ENCODE data around the gene NSUN7.

GRCh38 chr4:40763228-40763716, 13.5 kb downstream of the NSUN7 start:
- TF ChIP-seq CTCF (IDR thresholded peaks at IDR 0.05; ENCODE audit: low read depth, low read length, poor library complexity, severe bottlenecking) (no peak), EZH2phosphoT487 (IDR thresholded peaks at IDR 0.05; ENCODE audit: borderline replicate concordance, low read length) (no peak)
